ENCODE results near the gene FAM174C.
"Not testable (repeated sequence)": the region's sequence is repeated elsewhere in the genome, so short reads cannot be mapped to it uniquely, and the experiment has no call there.

The FAM174C gene

DNA sequence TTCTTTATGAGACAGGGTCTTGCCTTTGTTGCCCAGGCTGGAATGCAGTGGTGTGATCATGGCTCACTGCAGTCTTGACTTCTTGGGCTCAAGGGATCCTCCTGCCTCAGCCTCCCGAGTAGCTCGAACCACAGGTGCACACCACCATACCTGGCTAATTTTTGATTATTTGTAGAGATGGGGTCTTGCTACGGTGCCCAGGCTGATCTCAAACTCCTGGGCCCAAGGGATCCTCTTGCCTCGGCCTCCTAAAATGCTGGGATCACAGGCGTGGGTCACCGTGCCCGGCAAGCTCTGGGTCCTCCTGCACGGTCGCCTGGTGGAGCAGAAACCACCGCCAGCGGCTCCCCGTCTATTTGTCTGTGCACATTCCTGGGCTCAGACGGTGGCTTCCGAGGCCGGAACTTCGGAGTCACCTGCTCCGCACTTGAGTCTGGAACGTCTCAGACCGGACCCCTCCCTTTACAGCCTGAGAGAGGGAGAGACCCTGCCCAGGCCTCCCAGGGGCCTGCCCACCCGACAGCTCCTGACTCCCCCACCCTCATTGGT, 32.5 kb downstream of the FAM174C start:
- DNase-seq, result no peak

DNA sequence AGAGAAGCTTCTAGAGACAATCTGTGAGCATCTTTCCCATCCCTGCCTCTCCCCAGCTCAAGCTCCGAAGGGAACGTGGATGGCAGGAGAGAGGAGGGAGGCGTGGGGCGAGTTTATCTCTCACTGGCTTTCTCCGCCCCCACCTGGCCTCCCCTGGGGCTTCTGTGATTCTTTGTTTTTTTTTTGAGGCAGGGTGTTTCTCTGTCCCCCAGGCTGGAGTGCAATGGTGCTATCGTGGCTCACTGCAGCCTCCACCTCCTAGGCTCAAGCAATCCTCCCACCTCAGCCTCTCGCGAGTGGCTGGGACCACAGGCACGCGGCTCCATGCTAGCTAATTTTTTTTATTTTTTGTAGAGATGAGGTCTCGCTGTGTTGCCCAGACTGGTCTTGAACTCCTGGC, 33.4 kb downstream of the FAM174C start:
- DNase-seq, result no peak

- DNase-seq, result no peak
These were observed 34.9 kb downstream of the FAM174C start for GRCh38 chr19:1309977-1310852.

DNA sequence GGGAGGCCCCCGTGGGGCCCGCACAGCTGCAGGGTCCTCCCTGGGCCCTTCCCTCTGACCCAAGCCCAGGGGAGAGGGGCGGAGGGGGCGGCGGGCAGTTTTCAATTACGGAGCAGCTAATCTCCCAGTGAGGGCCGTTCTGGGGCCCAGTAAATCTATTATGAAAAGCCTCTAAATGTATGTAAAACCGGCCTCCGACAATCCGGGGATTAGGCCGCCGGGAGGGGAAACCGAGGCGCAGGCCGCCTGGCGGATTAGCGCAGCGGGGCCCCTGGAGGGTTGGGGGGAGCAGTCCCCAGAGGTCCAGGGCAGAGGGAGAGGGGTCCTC, 35.5 kb downstream of the FAM174C start:
- no peak for DNase-seq

DNA sequence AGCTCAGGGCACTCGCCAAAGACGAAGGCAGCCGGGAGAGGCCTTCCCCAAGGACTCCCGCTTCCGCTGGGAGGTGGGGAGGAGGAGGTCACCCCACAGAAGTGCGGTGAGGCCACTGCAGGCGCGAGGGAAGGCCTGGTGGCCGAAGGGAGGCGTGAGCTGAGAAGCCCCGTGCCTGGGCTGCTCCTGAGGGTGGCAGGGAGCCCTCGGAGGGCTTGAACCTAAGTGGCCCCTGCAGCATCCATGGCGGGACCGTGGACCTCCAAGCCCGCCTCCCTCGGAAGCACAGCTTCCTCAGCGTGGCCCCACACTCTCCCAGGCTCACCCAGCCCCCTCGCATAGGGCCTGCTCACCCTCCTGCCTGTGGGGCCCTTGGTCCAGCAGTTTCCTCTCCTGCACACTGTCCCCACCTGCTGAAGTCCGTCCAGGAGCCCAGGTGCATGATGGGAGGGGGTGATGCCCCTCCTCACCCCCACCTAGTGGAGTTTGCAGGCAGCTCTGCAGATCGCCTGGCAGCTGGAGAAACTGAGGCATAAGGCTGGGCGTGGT, 36.3 kb downstream of the FAM174C start:
- no peak for DNase-seq

GRCh38 chr19:1312767-1313694, 37.7 kb downstream of the FAM174C start:
- no peak for DNase-seq

DNA sequence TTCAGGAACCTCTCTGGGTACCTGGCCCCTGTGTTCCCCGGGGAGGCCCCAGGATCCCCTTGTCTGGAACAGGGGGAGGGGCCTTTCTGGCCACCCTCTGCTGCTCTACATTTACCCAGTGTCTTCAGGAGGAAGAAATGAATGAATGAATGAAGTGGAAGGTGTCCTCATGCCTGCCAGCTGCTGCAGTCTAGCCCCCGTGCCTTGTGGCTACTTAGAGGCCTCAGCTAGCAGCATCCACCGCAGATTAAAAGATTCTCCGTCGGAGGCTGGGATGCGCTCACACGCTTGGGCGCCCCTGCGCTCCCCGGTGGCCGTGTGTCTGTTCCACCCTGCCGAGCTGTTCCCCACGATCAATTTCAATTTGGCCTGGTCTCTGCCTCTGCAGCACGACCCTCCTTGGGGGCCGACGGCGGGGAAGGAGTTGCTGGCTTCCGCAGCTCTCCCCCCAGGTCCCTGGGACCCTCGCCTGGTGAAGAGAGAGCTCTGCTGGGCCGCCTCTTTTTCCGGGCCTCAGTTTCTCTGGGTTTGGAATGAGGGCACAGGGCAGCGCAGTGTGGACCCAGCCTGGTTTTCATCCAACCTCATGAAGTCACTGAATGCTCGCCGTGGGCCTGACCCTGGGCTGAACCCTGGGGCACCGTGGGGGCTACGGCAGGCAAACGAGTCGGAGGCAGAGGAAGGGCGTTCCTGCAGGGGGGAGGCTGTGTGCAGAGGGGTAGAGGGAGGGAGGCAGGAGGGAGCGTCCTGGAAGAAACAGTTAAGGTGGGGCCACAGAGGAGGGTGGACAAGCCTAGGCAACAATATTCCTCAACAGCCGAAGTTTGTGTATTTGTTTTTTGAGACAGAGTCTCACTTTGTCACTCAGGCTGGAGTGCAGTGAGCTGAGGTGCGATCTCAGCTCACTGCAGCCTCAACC, 38.6 kb downstream of the FAM174C start:
- DNase-seq, result no peak

DNA sequence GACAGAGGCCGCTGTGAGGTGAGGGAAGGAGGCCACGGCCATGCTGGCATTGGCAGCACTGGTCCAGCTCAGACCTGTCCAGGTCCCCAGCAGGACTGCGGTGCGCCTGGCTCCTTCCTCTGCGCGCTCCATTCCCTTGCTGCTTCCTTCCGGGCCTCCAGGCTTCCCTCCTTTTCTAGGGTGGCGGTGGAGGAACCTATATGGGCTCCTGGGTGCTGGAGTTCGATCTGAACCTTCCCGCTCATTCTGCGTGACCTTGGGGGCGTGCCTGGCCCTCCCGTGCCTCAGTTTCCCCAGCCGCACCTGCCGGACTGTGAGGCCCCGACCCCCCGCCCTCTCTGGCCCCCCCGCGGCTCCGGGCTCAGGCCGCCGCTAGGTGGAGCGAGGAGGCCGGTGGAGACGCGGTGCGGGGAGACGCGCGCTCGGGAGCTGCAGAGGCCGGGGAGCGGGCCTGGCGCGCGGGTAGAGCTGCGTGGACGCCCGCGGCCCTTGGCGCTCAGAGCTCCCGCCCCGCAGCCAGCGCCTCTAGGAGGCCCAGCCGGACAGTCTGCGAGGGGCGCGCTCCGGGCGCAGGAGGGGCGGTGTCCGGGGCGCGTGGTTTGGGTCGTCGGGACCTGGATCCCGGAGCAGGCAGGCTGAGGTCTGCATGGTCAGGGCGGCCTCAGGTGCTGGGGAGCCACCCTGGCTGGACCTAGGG, 40.3 kb downstream of the FAM174C start:
- peak; percentile 16 for DNase-seq

GRCh38 chr19:1316466-1316865, 41.1 kb downstream of the FAM174C start:
- no peak for DNase-seq

GRCh38 chr19:1317274-1318003, 42.1 kb downstream of the FAM174C start:
- DNase-seq, result no peak

DNA sequence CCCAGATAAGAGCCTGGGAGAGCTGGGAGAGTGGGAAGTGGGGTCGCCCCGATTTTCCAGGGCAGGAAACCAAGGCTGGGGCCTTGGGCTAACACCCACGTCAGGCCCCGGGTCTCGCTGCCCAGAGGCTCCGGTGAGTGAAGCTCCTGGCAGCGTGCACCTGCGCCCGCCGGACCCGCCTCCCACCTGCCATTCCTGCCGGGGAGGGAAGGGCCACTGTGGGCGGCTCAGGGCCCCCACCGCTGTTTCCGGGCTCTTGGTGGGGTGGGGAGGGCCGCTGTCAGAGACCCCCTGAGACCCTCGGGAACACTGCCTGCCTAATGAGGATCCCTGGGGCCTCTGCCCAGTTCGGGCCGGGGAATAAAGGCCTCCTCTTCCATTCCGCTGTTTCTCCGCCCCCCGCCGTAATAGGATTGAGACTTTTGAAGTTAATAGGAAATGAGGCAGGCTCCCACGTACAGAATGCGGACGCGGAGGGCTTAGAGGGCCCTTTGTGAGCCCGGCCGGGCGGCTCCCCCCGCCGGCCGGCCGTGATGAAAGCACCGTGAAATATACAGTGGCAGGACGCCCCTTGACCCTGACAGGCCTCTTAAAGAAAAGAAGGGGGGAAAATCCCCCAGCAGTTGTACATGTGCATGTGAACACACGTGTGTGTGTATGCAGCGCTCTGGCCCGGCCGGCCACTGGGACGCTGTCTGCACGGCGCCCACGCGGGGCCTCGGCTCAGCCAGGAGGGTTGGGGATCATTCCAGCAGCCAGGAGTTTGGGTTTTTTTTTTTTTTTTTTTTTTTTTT, 43.5 kb downstream of the FAM174C start:
- no peak for DNase-seq

- DNase-seq, result not testable (repeated sequence)
These were observed 44.9 kb downstream of the FAM174C start for GRCh38 chr19:1320282-1320650.

DNA sequence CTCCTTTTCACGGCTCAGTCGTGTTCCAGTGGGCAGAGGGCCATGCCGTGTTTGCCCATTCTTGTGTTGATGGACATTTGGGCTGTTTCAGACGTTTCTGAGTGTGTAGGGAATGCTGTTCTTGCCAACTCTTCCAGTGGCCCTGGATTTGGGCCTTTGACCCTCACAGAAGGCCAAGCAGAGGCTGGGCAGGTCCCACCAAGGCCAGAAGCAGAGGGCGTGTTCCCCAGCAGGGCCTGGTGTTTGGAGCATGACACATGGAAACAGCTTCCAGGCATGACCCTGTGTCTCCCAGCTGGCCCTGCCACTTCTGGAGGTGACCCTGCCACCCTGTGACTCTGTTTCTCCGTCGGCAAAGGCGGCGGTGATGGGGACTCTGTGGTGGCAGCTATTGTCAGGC, 46.2 kb downstream of the FAM174C start:
- DNase-seq, result no peak

- DNase-seq, result no peak
These were observed 47.1 kb downstream of the FAM174C start for GRCh38 chr19:1322198-1322981.

DNA sequence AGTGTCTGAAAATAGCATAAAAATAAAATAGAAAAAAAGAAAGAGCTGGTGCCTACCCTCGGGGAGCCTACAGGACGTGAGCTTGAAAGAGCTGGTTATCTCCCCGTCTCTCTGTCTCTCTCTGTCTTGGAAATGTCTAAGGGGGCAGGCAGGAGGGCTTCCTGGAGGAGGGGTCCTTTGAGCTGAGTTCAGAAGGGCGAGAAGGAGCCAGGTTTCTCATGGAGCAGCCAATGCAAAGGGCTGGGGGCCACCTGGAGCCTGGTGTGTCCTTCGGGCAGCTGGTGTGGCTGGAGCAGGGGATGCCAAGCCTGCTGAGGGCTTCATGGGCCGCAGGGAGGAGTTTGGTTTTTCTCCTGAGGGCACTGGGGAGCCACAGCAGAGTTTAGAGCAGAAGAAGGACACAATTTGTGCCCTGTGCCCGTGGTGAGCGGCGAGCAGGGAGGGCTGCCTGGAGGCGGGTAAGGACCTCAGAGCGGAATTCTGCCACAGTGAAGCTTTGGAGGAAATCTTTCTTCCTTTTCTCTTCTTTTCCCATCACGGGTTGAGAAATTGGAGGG, 49.0 kb downstream of the FAM174C start:
- DNase-seq, result no peak

- DNase-seq, result peak; percentile 31
These were observed 49.7 kb downstream of the FAM174C start for GRCh38 chr19:1324806-1325567.

- DNase-seq, result no peak
These were observed 50.4 kb downstream of the FAM174C start for GRCh38 chr19:1325568-1326294.
